ENCODE measurements around the gene OR5K4. TPM values are rescaled to one million over a fixed set of nuclear protein-coding genes. Genes with fewer than 3 reads are reported as not detected.

The OR5K4 gene
- total RNA-seq, 1 donor from 2014 or later: not detected

- DNase-seq (ENCODE audit: low spot score, unreplicated experiment): no peak
- no peak overlapping the region for H3K4me3 Mint-ChIP-seq (ENCODE audit: low read depth)
- H3K4me1 Mint-ChIP-seq (ENCODE audit: low read depth): no peaks in the 10 kb centered on the region
- no peak overlapping the region for H3K27ac Mint-ChIP-seq
- TF ChIP-seq, protein P1, sequence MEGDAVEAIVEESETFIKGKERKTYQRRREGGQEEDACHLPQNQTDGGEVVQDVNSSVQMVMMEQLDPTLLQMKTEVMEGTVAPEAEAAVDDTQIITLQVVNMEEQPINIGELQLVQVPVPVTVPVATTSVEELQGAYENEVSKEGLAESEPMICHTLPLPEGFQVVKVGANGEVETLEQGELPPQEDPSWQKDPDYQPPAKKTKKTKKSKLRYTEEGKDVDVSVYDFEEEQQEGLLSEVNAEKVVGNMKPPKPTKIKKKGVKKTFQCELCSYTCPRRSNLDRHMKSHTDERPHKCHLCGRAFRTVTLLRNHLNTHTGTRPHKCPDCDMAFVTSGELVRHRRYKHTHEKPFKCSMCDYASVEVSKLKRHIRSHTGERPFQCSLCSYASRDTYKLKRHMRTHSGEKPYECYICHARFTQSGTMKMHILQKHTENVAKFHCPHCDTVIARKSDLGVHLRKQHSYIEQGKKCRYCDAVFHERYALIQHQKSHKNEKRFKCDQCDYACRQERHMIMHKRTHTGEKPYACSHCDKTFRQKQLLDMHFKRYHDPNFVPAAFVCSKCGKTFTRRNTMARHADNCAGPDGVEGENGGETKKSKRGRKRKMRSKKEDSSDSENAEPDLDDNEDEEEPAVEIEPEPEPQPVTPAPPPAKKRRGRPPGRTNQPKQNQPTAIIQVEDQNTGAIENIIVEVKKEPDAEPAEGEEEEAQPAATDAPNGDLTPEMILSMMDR (IDR thresholded peaks at IDR 0.05; ENCODE audit: unreplicated experiment): no peak
- H3K27me3 Mint-ChIP-seq: no peaks in the 10 kb centered on the region
- H3K9me3 Mint-ChIP-seq (ENCODE audit: low read depth): no peaks in the 10 kb centered on the region
- no peaks in the 10 kb centered on the region for H3K36me3 Mint-ChIP-seq (ENCODE audit: insufficient read depth)
Observed at GRCh38 chr3:98367464-98368246, 14.0 kb downstream of the OR5K4 start.

DNA sequence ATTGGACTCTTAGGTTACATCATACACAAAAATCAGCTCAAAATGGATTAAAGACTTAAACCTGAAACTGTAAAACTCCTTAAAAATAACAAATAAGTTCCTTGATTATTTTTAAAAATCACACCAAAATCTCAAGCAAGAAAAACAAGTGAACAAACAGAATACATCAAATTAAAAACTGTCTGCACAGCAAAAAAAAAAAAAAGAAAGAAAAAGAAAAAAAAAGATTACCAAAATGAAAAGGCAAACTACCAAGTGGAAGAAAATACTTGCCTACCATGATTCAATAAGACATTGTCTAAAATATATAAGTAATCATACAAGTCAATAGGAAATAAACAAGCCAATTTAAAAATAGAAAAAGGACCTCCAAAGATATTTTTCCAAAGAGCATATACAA is 17.5 kb downstream of the OR5K4 start:
- Mint-ChIP-seq H3K4me3 (ENCODE audit: low read depth) (no peak overlapping the region), H3K27me3 (no peaks in the 10 kb centered on the region), H3K27ac (no peak overlapping the region), H3K4me1 (ENCODE audit: low read depth) (no peaks in the 10 kb centered on the region), H3K36me3 (ENCODE audit: insufficient read depth) (no peaks in the 10 kb centered on the region), H3K9me3 (ENCODE audit: low read depth) (no peaks in the 10 kb centered on the region)
- TF ChIP-seq, protein P1 (IDR thresholded peaks at IDR 0.05; ENCODE audit: unreplicated experiment): no peak
- DNase-seq (ENCODE audit: low spot score, unreplicated experiment): no peak

DNA sequence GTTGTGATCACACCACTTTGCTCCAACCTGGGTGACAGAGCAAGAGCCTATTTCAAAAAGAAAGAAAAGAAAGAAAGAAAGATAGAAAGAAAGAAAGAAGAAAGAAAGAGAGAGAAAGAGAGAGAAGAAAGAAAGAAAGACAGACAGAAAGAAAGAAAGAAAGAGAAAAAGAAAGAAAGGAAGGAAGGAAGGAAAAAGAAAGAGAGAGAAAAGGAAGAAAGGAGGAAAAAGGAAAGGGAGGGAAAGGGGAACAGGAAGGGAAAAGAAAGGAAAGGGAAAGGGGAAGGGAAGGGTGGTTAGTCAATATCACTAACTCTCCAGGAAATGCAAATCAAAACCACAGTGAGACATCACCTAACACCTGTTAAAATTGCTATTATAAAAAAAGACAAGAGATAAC is 18.2 kb downstream of the OR5K4 start:
- Mint-ChIP-seq H3K4me1 (ENCODE audit: low read depth) (no peaks in the 10 kb centered on the region), H3K36me3 (ENCODE audit: insufficient read depth) (no peaks in the 10 kb centered on the region), H3K4me3 (ENCODE audit: low read depth) (no peak overlapping the region), H3K27ac (no peak overlapping the region), H3K9me3 (ENCODE audit: low read depth) (no peaks in the 10 kb centered on the region), H3K27me3 (no peaks in the 10 kb centered on the region)
- DNase-seq (ENCODE audit: low spot score, unreplicated experiment): no peak
- TF ChIP-seq, protein P1 (IDR thresholded peaks at IDR 0.05; ENCODE audit: unreplicated experiment): no peak

GRCh38 chr3:98372445-98372844 is 18.8 kb downstream of the OR5K4 start:
- Mint-ChIP-seq H3K4me1 (ENCODE audit: low read depth) (no peaks in the 10 kb centered on the region), H3K27ac (no peak overlapping the region), H3K9me3 (ENCODE audit: low read depth) (no peaks in the 10 kb centered on the region), H3K4me3 (ENCODE audit: low read depth) (no peak overlapping the region), H3K27me3 (no peaks in the 10 kb centered on the region), H3K36me3 (ENCODE audit: insufficient read depth) (no peaks in the 10 kb centered on the region)
- TF ChIP-seq, protein P1 (IDR thresholded peaks at IDR 0.05; ENCODE audit: unreplicated experiment): no peak
- no peak for DNase-seq (ENCODE audit: low spot score, unreplicated experiment)

DNA sequence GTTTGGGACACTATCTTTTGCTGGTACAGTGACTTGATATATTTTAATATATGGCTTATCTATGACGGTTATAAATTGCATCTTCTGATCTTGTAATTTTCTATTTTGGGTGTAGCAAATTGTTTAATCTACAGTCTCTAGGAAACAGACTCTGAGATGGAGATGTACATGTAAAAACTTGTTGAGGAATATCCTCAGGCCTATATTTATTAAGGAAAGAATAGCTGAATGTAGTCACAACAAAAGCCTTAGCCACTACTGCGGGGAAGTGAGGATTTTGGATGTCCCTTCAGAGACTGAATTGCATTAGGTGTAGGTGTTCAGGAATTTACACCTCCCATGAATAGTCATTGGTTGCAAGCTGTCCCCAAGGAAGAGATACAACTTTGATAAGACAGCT is 23.0 kb downstream of the OR5K4 start:
- Mint-ChIP-seq H3K9me3 (ENCODE audit: low read depth) (no peaks in the 10 kb centered on the region), H3K36me3 (ENCODE audit: insufficient read depth) (no peaks in the 10 kb centered on the region), H3K27me3 (no peaks in the 10 kb centered on the region), H3K4me3 (ENCODE audit: low read depth) (no peak overlapping the region), H3K4me1 (ENCODE audit: low read depth) (no peaks in the 10 kb centered on the region), H3K27ac (no peak overlapping the region)
- no peak for DNase-seq (ENCODE audit: low spot score, unreplicated experiment)
- TF ChIP-seq, protein P1 (IDR thresholded peaks at IDR 0.05; ENCODE audit: unreplicated experiment): no peak
